Measurements from ENCODE around the gene SERPINB8.

The SERPINB8 gene

DNA sequence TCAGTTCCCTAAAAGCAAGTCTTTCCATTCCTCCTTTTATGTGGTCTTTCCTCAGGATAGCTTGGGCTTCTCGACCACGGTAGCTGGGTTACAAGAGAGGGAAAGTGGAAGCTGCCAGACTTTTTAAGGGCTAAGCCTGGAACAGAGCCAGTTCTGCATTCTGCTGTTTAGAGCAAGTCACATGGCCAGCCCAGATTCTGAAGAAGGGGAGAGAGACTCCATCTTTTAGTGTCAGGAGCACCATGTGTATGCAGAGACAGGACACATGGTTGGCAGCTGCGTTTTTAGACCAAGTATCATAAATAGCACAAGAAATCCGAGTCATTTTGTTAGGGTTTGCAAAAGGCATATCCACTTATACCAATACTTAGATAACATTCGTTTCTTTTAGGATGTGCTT lies 16.1 kb upstream of the SERPINB8 start:
- Histone ChIP-seq H3K9ac (ENCODE audit: low read depth, low read length) (no peak overlapping the region), H3K9me3 (ENCODE audit: control insufficient read depth, insufficient read depth, low read length) (no peaks in the 10 kb centered on the region), H3K4me1 (ENCODE audit: insufficient read depth, low read length) (no peaks in the 10 kb centered on the region), H3K36me3 (ENCODE audit: insufficient read depth, low read length) (no peaks in the 10 kb centered on the region; the same call in 1 of the 2 replicates)

DNA sequence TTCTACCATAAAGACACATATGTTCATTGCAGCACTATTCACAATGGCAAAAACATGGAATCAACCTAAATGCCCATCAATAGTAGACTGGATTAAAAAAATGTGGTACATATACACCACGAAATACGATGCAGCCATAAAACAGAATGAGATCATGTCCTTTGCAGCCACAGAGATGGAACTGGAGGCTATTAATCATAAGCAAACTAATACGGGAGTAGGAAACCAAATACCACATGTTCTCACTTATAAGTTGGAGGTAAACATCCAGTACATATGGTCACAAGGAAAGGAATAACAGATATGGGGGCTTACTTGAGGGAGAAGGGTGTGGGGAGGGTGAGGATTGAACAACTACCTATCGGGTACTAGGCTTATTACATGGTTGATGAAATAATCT lies 13.1 kb upstream of the SERPINB8 start:
- H3K4me1 ChIP-seq (ENCODE audit: insufficient read depth, low read length): no peaks in the 10 kb centered on the region
- no peaks in the 10 kb centered on the region for H3K9me3 ChIP-seq (ENCODE audit: control insufficient read depth, insufficient read depth, low read length)
- H3K9ac ChIP-seq (ENCODE audit: low read depth, low read length): no peak overlapping the region
- no peaks in the 10 kb centered on the region; the same call in 1 of the 2 replicates for H3K36me3 ChIP-seq (ENCODE audit: insufficient read depth, low read length)

DNA sequence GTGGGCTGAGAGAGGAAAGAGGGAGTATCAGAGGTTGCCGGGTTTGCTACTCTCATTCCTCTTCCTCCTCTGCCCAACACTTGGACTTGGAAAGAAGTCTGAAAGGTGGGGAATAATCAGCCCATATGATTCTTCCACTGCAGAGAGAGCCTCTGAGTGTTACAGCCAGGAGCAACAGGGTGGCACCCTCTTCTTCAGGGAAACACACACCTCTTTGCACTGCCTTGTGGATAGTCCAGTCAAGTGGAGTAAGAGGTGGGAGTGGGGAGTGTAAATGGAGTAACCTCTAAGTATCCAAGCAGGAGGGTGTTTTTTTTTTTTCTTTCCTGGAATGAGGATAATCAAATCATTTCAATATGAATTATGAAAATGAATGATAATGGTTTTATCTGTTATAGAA lies 9.0 kb upstream of the SERPINB8 start:
- Histone ChIP-seq H3K9me3 (ENCODE audit: control insufficient read depth, insufficient read depth, low read length) (no peaks in the 10 kb centered on the region), H3K9ac (ENCODE audit: low read depth, low read length) (no peak overlapping the region), H3K36me3 (ENCODE audit: insufficient read depth, low read length) (no peaks in the 10 kb centered on the region), H3K4me1 (ENCODE audit: insufficient read depth, low read length) (no peaks in the 10 kb centered on the region)

DNA sequence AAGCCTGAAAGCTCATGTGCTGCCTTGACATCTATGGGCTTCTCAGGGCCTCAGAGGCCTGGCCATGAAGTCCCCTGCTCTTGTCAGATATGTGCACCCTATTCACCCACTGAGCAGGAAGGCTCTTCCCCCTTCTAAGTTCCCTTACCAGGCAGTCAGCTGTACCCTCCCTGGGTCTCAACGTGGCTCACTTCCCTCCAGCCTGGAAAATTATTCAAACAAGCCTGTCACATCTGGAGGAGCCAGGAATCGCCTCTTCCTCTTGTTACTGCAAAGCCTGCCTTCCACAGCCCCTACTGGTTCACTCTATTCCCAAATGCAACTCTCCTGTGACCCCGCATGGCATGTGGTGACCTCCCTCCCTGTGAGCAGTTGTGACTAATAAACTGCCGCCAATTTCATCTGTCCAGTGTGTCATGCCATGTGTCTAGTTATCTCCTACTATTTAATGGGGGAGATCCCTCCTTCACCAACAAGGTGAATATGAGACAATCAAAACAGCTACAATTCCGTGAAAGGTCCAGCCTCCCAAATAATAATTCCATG lies 8.4 kb upstream of the SERPINB8 start:
- no peak overlapping the region for H3K9ac ChIP-seq (ENCODE audit: low read depth, low read length)
- H3K9me3 ChIP-seq (ENCODE audit: control insufficient read depth, insufficient read depth, low read length): no peaks in the 10 kb centered on the region

DNA sequence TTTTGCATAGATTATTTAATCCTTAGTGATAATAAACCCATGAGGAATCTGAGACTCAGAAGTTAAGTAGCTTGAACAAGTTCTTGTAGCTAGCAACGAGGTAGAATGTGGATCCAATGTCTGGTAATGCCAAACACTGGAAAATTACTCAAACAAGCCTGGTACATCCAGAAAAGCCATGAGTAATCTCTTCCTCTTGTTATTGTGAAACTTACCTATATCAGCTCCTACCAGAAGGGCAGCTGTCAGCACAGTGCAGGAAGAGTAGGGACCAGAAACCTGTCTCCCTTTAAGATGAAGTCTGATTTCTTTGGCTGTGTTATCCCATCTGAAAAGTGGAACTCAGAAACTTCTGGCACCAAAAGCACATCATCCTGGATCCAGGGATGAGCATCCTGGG lies 7.7 kb upstream of the SERPINB8 start:
- H3K9me3 ChIP-seq (ENCODE audit: control insufficient read depth, insufficient read depth, low read length): no peaks in the 10 kb centered on the region
- no peaks in the 10 kb centered on the region for H3K4me1 ChIP-seq (ENCODE audit: insufficient read depth, low read length)
- H3K9ac ChIP-seq (ENCODE audit: low read depth, low read length): no peak overlapping the region
- H3K36me3 ChIP-seq (ENCODE audit: insufficient read depth, low read length): no peaks in the 10 kb centered on the region

More for the DNA sequence above, 8.4 kb upstream of the SERPINB8 start:
- H3K4me1 ChIP-seq (ENCODE audit: insufficient read depth, low read length): no peaks in the 10 kb centered on the region
- H3K36me3 ChIP-seq (ENCODE audit: insufficient read depth, low read length): no peaks in the 10 kb centered on the region

DNA sequence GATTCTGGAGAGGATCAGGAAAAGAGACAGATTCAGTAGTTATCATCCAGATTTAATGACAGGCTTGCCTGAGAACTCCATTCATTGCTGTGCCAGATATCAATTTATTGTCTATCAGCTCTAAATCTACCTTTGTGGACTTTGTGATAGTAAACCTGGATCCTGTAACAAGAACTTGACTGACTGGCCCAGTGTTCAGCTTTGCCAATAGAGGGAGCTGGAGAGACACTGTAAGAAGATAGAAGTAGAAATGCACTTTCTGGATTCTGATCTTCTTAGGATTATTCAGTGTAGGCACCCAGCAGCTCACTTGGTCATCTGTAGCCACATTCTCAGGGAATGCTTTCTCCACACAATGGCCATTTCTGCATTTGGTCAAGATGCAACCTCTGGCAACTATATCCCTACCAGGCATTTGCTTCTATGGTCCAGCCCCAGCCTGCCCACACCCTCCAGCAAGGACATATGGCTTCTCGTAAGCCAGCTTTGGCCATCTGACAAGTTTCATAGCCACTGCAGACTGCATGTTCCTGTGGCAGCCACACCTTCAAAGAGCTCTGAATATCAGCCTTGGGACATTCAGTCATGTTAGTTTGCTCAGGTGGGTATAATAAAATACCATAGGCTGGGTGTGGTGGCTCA lies 6.1 kb upstream of the SERPINB8 start:
- Histone ChIP-seq H3K4me1 (ENCODE audit: insufficient read depth, low read length) (no peaks in the 10 kb centered on the region), H3K9me3 (ENCODE audit: control insufficient read depth, insufficient read depth, low read length) (no peaks in the 10 kb centered on the region), H3K9ac (ENCODE audit: low read depth, low read length) (no peak overlapping the region), H3K36me3 (ENCODE audit: insufficient read depth, low read length) (no peaks in the 10 kb centered on the region)

DNA sequence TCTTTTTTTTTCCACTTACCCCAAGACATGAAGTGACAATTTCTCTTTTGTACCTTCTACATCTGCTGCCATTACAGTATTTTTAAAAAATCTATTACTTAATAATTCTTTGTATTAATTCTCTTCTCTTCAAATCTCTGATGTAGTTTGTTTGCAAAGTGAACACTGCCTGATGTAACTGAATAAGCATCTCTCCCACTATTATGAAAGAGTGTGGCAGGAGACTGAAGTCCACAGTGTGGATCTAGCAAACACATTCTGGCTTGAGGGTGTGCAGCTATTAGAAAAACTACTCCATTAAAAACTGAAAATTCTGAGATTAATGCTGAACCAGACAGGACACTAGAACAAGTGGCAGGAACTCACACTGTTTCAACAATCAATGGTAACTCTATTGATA lies 5.0 kb upstream of the SERPINB8 start:
- Histone ChIP-seq H3K36me3 (ENCODE audit: insufficient read depth, low read length) (no peaks in the 10 kb centered on the region), H3K9me3 (ENCODE audit: control insufficient read depth, insufficient read depth, low read length) (no peaks in the 10 kb centered on the region), H3K9ac (ENCODE audit: low read depth, low read length) (no peak overlapping the region), H3K4me1 (ENCODE audit: insufficient read depth, low read length) (no peaks in the 10 kb centered on the region)

DNA sequence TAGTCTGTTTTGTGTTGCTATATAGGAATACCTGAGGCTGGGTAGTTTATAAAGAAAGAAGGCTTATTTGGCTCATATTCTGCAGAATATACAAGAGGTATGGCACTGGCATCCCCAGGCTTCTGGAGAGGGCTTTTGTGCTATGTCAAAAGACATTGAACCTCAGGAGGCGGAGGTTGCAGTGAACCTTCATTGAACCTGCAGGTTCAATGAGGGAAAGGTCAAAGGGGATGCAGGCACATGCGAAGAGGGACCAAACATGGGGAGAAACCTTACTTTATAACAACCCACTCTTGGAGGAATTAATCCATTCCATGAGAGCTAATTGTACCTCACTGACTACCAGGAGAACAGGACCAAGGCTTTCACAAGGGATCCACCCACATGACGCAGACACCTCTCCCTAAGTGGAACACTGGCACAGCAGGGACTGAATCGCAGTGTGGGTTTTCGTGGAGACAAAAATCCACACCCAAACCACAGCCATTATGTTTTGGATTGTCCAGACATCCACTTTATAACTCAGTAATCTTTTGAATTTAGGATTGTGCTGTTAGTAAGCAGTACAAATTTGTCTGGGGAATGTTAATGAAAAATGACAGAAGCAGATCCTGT lies 4.1 kb upstream of the SERPINB8 start:
- Histone ChIP-seq H3K36me3 (ENCODE audit: insufficient read depth, low read length) (no peaks in the 10 kb centered on the region), H3K4me1 (ENCODE audit: insufficient read depth, low read length) (no peaks in the 10 kb centered on the region), H3K9me3 (ENCODE audit: control insufficient read depth, insufficient read depth, low read length) (no peaks in the 10 kb centered on the region), H3K9ac (ENCODE audit: low read depth, low read length) (no peak overlapping the region)

DNA sequence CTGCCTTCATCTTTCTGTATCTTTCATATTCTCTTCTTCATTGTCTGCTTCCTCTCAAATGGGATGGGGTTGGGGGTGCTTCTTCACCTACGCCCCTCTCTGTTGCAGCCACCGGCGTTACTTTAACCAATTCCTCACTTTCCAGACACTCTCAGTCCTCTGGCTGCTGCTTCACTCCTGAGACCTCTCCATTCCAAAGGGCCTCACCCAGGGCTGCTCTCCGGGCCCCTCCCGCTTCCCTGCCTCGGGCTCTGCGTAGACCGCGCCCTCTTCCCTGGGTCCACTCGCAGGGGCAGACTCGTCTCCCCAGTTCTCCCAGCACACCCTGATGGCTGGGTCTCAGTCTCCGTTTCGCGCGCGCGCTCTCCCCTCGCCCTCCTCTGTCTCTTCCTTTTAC lies 926 bp downstream of the SERPINB8 start:
- no peaks in the 10 kb centered on the region for H3K36me3 ChIP-seq (ENCODE audit: insufficient read depth, low read length)
- peak overlapping the region; percentile 80 for H3K9ac ChIP-seq (ENCODE audit: low read depth, low read length)
- 0 out of 2 replicates have a peak, but pooled peaks cover 7% of the 10 kb centered on the region for H3K4me1 ChIP-seq (ENCODE audit: insufficient read depth, low read length)
- no peaks in the 10 kb centered on the region for H3K9me3 ChIP-seq (ENCODE audit: control insufficient read depth, insufficient read depth, low read length)

DNA sequence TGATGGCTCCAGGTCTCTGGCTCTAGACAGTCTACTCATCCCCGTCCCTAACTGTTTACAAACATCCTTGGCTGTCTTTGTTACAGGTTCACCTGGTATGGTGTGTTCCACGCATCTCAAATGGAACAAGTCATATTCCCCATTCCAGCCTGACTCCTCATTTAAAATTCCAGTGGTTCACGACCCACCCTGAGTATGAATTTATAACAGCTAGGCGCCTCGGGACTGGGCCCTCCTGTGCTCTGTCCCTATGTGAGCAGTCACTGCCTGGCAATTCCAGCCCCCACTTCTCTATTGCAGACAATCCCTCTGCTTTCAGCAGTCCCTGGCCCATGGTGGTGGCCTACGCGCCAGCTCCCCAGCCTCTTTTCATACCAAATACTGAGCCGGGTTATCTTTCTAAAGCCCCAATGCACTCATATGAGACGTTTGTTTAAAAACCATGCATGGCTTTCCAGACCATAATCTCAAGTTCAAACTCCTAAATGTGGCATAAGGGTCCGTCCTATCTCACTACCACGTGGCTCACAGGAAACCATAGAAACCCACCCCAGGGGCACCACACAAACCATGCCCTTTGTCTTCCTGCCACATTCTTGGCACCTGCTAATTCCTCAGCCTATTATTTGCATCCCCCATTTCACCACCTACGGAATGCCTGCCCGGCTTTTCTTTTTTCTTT lies 1.6 kb downstream of the SERPINB8 start:
- Histone ChIP-seq H3K36me3 (ENCODE audit: insufficient read depth, low read length) (no peaks in the 10 kb centered on the region), H3K9me3 (ENCODE audit: control insufficient read depth, insufficient read depth, low read length) (no peaks in the 10 kb centered on the region), H3K4me1 (ENCODE audit: insufficient read depth, low read length) (0 out of 2 replicates have a peak, but pooled peaks cover 7% of the 10 kb centered on the region), H3K9ac (ENCODE audit: low read depth, low read length) (peak overlapping the region; percentile 80)

DNA sequence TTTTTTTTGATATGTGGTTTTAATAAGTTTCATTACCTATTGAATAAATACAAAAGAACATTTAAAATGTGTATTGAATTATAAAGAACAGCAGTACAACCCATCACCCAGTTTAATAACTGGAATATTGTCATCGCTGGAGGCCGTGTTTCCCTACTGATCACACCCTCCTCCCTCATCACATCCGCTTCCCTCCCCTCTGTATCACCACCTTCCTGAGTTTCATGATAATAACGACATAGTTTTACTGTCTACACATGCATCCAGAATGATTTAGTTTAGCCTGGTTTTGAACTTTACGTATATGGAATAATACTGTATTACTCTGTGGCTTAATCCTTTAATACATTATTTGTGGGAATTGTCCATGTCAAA lies 2.1 kb downstream of the SERPINB8 start:
- Histone ChIP-seq H3K9ac (ENCODE audit: low read depth, low read length) (no peak overlapping the region), H3K4me1 (ENCODE audit: insufficient read depth, low read length) (0 out of 2 replicates have a peak, but pooled peaks cover 7% of the 10 kb centered on the region), H3K36me3 (ENCODE audit: insufficient read depth, low read length) (no peaks in the 10 kb centered on the region), H3K9me3 (ENCODE audit: control insufficient read depth, insufficient read depth, low read length) (no peaks in the 10 kb centered on the region)

DNA sequence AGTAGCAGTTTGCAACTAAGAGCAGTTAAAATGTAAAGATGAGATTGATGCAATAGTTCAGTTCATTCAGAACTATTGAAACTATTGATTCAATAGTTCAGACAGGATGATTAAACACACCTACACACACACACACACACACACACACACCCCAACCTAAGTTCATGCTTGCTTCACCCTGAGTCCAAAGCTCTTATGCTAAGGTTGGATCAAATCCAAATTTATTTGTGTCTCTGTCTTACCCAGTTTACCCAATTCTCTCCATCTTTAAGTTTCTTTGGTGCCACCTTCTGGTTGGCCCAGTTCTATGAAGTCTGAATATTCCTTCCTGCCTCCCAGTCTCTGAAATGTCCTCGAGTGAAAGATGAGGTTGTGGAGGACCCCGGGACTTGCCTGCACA lies 5.1 kb downstream of the SERPINB8 start:
- no peaks in the 10 kb centered on the region for H3K36me3 ChIP-seq (ENCODE audit: insufficient read depth, low read length)
- H3K9me3 ChIP-seq (ENCODE audit: control insufficient read depth, insufficient read depth, low read length): no peaks in the 10 kb centered on the region
- H3K9ac ChIP-seq (ENCODE audit: low read depth, low read length): no peak overlapping the region
- H3K4me1 ChIP-seq (ENCODE audit: insufficient read depth, low read length): 0 out of 2 replicates have a peak, but pooled peaks cover 7% of the 10 kb centered on the region

DNA sequence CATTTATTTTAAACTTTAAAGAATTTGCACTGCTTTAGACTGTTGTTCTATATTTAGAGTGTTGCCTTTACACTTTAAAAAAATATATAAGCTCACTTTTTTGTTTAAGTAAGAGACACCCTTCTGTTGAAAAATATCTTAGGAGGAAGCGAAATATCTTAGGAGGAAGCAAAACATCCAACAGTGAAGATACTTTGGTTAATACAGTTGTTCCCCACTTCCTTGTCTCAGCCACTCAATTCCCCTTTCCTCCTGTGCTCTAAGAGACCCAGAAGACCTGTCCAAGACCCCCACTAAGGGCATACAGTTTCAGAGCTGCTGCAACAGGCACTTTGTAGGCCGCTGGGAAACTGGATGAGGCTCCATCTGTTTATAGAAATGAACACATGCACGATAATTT lies 5.7 kb downstream of the SERPINB8 start:
- no peak overlapping the region for H3K9ac ChIP-seq (ENCODE audit: low read depth, low read length)
- H3K9me3 ChIP-seq (ENCODE audit: control insufficient read depth, insufficient read depth, low read length): no peaks in the 10 kb centered on the region
- H3K4me1 ChIP-seq (ENCODE audit: insufficient read depth, low read length): 0 out of 2 replicates have a peak, but pooled peaks cover 7% of the 10 kb centered on the region
- no peaks in the 10 kb centered on the region for H3K36me3 ChIP-seq (ENCODE audit: insufficient read depth, low read length)

DNA sequence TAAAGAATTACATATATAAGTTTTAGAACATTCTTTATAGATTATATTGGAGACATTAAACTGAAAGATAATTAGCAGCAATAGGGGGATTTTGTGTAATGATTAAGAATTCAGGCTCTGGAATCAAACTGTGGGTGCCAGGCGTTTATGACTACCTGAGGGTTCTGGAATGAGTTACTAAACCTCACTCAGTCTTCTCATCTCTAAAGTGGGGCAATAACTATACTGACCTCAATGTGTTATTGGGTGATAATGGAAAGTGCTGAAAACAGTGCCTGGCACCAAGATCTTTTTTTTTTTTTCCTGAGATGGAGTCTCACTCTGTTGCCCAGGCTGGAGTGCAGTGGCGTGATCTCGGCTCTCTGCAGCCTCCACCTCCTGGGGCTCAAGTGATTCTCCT lies 7.2 kb downstream of the SERPINB8 start:
- Histone ChIP-seq H3K4me1 (ENCODE audit: insufficient read depth, low read length) (no peaks in the 10 kb centered on the region), H3K9me3 (ENCODE audit: control insufficient read depth, insufficient read depth, low read length) (no peaks in the 10 kb centered on the region), H3K36me3 (ENCODE audit: insufficient read depth, low read length) (no peaks in the 10 kb centered on the region), H3K9ac (ENCODE audit: low read depth, low read length) (no peak overlapping the region)

All from ES-I3 (cell line).